RWPE1 (cell line): ENCODE measurements around the gene ZNRF1.

Experiments
- CTCF ChIA-PET: fragments of 350-600 bp; sonication (Branson Sonifier 250); formaldehyde crosslinking; extraction: SDS; loops from one replicate; lab custom pipeline; 2021; lab: Yijun Ruan, JAX
- POLR2A ChIA-PET: fragments of 400-600 bp; formaldehyde crosslinking; extraction: SDS; loops from one replicate; lab custom pipeline; 2020; ENCODE audit warnings: antibody characterized with exemption; ENCODE audit not compliant: low non-redundant PET; lab: Yijun Ruan, JAX
- DNase-seq: peaks from one replicate; pipeline ENCODE4 v3.0.0; 2012; ENCODE audit warnings: low spot score
- H3K27ac ChIP-seq: fragments of 450-650 bp; 2 replicates; pipeline ENCODE4 v1.5.1; 2017
- CTCF ChIP-seq: fragments of 450-650 bp; conservative IDR thresholded peaks from 2 replicates; pipeline ENCODE4 v1.5.1; 2017; ENCODE audit warnings: low read depth, mild to moderate bottlenecking

The ZNRF1 gene

GRCh38 chr16:75028544-75029135, 29.8 kb downstream of the ZNRF1 start:
- DNase-seq, result no peak
- CTCF ChIA-PET, result no interaction called here
- POLR2A ChIA-PET, result no interaction called here

GRCh38 chr16:75029854-75030253, 31.0 kb downstream of the ZNRF1 start:
- ChIA-PET CTCF (no interaction called here), POLR2A (no interaction called here)
- no peak overlapping the region for H3K27ac ChIP-seq
- no peak for TF ChIP-seq CTCF
- DNase-seq, result no peak

More at GRCh38 chr16:75028544-75029135, 29.8 kb downstream of the ZNRF1 start:
- H3K27ac ChIP-seq, result no peak overlapping the region
- TF ChIP-seq CTCF, result no peak

- POLR2A ChIA-PET, result no interaction called here
- no peak for DNase-seq
- no peak overlapping the region for H3K27ac ChIP-seq
- no peak for TF ChIP-seq CTCF
- CTCF ChIA-PET, result no interaction called here
Measured at GRCh38 chr16:75032655-75033054, 33.8 kb downstream of the ZNRF1 start.

GRCh38 chr16:75035410-75035968, 36.7 kb downstream of the ZNRF1 start:
- POLR2A ChIA-PET, result no interaction called here
- no peak for DNase-seq
- no peak for TF ChIP-seq CTCF
- CTCF ChIA-PET, result no interaction called here
- H3K27ac ChIP-seq, result no peak overlapping the region

GRCh38 chr16:75038036-75038858, 39.4 kb downstream of the ZNRF1 start:
- CTCF ChIA-PET, result interaction anchor here (0.7 kb wide), 1 partner anchor 73 kb away, joined by 5 read pairs; no protein-coding TSS in a partner anchor
- no peak overlapping the region for H3K27ac ChIP-seq
- POLR2A ChIA-PET, result no interaction called here
- no peak for DNase-seq
- no peak for TF ChIP-seq CTCF

- CTCF ChIA-PET, result interaction anchor here (0.6 kb wide), 1 partner anchor 39 kb away, joined by 4 read pairs; no protein-coding TSS in a partner anchor
- no peak overlapping the region for H3K27ac ChIP-seq
- no peak for TF ChIP-seq CTCF
- no peak for DNase-seq
- POLR2A ChIA-PET, result no interaction called here
Measured at GRCh38 chr16:75039941-75040340, 41.1 kb downstream of the ZNRF1 start.
